HG02623 (cell line): ENCODE results near the gene DBET.
"Not testable (repeated sequence)": the region's sequence is repeated elsewhere in the genome, so short reads cannot be mapped to it uniquely, and the experiment has no call there.

ENCODE experiments used
- ATAC-seq: cut with Tn5 transposase; IDR thresholded peaks from one replicate; pipeline ENCODE4 v1.9.1; 2021; ENCODE audit warnings: moderate library complexity; ENCODE audit not compliant: unreplicated experiment

Gene DBET

DNA sequence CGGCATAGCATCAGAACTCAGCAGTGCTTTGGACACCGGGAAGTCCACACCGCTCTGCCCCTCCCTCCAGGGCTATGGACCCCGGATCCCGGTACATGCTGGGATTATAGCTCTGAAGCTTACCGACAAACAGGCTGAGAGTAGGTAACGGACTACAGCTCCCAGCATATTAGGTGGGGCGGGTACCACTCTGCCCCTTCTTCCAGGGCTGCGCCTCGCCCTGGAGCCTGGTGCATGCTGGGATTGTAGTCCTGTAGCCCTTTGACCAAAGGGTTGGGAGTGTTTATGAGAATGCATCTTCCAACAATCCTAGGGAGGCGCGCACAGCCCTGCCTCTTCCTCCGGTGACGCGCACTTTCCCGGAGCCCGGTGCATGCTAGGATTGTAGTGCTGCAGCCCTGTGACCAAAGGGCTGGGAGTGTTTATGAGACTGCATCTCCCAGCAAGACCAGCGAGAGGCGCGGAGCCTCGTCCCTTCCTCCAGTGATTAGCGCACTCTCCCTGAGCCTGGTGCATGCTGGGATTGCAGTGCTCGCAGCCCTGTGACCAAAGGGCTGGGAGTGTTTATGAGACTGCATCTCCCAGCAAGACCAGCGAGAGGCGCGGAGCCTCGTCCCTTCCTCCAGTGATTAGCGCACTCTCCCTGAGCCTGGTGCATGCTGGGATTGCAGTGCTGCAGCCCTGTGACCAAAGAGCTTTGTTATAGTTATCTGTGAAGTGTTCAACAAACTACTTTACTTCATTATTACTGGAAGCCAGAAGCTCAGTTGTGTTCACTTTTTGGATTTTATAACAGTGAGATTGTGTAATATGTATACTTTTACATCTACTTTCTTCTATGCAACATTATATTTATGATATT lies 14.7 kb upstream of the DBET start:
- not testable (repeated sequence) for ATAC-seq

DNA sequence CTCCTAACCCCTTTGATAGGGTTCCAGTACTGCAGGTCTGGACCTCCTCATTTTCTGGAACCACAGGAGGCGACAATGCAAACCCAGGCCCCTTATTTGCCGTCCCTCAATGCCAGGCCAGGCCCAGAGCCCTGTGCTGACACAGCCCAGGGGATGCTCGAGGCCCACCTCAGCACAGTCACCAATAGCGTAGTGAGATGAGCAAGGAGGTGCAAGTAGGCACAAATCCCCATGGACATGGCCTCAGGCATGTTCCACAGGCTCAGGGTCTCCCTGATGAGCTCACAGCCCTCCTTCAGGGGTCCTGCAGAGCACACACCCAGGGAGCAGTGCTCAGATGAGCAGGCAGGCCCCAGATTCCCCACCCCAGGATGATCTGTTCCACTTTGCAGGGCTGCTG lies 5.3 kb upstream of the DBET start:
- ATAC-seq = not testable (repeated sequence)

DNA sequence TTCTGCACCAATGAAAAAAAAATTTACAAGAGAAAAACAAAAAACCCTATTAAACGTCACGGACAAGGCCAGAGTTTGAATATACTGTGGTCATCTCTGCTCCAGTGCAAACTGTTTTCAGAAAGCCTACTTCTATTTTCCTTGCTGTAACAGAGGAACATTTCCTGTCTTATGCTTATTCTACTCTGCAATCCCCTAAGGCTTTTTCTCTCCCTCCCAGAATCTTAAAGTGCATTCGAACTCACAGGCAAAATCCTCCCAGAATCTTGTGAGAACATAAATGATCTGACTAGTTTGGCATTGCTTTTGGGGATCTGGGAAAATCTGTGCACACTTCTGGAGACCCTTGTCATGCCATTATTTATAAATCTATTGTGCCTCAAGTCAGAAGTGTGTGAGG lies 503 bp downstream of the DBET start:
- not testable (repeated sequence) for ATAC-seq

DNA sequence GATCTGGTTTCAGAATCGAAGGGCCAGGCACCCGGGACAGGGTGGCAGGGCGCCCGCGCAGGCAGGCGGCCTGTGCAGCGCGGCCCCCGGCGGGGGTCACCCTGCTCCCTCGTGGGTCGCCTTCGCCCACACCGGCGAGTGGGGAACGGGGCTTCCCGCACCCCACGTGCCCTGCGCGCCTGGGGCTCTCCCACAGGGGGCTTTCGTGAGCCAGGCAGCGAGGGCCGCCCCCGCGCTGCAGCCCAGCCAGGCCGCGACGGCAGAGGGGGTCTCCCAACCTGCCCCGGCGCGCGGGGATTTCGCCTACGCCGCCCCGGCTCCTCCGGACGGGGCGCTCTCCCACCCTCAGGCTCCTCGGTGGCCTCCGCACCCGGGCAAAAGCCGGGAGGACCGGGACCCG lies 4.0 kb downstream of the DBET start:
- ATAC-seq = not testable (repeated sequence)

DNA sequence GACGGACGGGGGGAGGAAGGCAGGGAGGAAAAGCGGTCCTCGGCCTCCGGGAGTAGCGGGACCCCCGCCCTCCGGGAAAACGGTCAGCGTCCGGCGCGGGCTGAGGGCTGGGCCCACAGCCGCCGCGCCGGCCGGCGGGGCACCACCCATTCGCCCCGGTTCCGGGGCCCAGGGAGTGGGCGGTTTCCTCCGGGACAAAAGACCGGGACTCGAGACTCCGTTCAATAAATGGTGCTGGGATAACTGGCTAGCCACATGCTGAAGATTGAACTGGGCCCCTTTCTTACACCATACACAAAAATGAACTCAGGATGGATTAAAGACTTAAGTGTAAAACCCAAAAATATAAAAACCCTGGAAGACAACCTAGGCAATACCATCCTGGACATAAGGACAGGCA lies 28.8 kb downstream of the DBET start:
- not testable (repeated sequence) for ATAC-seq

DNA sequence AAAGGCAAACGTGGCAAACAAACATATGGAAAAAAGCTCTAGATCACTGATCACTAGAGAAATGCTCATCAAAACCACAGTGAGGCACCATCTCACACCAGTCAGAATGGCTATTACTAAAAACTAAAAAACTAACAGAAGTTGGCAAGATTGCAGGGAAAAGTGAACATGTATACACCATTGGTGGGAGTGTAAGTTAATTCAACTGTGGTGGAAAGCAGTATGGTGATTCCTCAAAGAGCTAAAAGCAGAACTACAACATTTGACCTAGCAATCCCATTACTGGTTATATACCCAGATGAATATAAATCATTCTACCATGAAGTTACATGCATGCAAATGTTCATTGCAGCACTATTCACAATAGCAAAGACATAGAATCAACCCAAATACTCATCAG lies 29.7 kb downstream of the DBET start:
- ATAC-seq = not testable (repeated sequence)

DNA sequence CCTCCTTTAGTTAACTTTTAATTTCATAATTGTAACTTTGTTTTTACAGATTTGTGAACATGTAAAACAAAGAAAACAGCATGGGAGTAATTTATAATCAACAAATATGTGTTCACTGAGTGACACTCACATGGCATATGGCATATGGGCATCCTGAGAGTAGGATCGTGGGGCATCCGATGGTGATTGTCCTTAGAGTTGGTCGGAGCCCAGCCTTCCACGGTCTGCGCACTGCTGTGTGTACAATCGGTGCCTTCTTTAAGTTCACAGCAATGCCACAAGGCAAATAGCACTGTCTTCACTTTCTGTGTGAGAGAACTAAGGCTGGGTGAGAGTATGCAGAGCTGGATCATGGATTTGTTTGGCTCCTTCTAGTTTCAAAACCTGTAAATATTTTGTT lies 31.0 kb downstream of the DBET start:
- not testable (repeated sequence) for ATAC-seq

DNA sequence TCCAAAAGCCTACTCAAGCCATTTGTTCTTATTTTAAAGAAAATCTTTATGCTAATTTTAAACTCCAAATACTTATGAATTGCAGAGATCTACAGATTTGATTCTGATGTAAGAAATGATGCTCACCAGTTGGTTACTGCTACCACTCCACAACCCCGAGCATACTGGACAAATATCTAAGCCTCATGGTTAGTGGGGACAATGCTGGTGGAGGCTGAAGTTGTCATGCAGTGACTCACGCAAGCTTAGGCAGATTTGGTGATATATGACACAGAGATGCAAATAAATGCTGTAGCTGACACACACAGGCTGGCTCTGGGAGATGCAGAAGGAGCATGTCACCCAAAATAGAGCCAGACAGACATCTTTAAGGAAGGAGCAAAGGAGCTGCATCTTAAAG lies 35.3 kb downstream of the DBET start:
- not testable (repeated sequence) for ATAC-seq

DNA sequence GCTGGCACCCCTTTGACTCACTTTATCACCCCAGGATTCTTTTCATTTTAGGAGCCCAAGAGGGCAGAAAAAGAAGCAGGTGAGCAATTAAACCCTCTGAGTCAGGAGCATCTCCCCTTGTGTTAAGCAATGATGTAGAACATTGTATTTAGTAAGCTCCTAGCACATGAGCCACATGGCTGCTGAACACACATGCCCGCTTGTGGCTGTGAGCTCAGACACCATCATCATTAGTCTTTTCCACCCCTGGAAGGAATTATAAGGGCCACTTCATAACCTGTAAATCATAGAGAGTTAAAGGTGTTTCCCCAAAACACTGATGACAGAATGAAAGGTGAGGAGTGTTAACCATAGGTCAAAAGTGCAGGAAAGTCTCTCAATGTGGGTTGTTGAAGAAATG lies 37.2 kb downstream of the DBET start:
- not testable (repeated sequence) for ATAC-seq

DNA sequence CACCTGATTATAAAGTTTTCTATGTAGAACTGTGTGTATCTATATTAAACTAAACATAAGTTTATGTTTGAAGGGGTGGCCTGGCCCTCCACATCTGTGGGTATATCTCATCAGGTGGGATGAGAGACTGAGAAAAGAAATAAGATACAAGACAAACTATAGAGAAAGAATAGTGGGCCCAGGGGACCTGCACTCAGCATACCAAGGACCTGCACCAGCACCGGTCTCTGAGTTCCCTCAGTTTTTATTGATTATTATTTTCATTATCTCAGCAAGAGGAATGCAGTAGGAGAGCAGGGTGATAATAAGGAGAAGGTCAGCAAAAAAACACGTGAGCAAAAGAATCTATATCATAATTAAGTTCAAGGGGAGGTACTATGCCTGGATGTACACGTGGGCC lies 41.9 kb downstream of the DBET start:
- not testable (repeated sequence) for ATAC-seq

DNA sequence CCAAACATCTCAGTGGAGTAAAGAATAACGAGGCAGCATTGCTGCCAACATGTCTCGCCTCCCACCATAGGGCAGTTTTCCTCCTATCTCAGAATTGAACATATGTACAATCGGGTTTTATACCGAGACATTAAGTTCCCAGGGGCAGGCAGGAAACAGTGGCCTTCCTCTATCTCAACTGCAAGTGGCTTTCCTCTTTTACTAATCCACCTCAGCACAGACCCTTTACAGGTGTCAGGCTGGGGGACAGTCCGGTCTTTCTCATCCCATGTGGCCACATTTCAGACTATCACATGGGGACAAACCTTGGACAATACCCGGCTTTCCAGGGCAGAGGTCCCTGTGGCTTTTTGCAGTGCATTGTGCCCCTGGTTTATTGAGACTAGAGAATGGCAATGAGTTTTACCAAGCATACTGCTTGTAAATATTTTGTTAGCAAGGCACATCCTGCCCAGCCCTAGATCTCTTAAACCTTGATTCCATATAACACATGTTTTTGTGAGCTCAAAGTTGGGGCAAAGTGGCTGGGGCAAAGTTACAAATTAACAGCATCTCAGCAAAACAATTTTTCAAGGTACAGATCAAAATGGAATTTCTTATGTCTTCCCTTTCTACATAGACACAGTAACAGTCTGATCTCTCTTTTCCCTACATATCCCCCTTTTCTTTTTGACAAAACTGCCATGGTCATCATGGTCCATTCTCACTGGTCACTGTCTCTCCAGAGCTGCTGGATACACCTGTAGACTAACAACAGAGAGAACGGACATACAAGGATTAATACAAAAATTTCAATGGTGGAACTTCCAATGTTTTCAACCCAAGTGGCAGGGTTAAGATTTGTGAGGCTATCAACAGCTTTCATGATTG lies 42.5 kb downstream of the DBET start:
- not testable (repeated sequence) for ATAC-seq

DNA sequence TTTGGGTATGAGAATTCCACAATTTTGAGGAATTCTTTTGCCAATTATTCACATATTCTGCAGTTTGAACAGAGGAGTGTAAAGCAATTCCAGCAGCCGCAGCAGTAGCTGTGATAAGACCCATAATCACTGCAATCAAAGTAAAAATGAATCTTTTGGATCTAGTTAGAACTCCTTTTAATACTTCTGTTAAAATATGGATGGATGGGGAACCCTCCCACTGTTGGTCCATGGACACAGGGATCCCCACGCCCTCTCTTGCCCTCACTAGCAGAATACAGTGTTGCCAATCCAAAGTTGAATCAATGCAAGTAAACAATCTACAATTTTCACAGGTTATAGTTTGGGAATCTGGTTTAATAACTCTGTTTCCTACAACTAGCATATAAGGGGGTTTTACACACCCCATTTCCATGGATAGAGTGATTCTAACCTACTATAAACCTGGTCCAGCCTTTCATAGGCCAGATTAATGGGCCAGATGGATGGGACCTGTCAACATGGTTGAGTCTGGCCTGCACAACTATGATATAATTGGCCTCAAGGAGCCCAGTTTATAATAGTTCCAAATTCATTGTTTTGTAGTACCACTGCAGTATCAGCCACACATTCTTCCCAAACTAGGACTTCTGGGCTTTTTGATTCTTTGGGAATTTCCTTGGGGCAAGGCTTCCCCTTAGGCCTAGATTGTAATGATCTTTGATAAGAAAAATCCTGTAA lies 43.6 kb downstream of the DBET start:
- ATAC-seq = not testable (repeated sequence)

DNA sequence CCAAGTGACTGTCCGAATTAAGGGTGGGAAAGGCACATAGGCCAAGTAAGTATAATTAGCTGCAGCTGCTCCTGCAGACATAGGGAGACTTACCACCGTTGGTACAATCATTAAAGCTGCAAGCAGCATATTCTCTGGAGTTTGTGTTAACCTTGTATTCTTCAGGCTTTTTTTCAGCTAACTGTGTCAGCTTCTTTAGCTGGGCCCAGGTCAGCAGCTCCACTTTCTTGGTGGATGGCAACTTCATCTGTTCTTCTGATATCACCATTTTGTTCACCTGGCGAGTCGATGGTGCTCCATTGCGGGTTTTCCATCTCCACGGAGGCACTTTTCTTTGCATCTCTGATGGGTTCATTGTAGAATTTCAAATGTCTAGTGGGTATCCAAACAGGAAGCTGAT lies 44.5 kb downstream of the DBET start:
- ATAC-seq = not testable (repeated sequence)

DNA sequence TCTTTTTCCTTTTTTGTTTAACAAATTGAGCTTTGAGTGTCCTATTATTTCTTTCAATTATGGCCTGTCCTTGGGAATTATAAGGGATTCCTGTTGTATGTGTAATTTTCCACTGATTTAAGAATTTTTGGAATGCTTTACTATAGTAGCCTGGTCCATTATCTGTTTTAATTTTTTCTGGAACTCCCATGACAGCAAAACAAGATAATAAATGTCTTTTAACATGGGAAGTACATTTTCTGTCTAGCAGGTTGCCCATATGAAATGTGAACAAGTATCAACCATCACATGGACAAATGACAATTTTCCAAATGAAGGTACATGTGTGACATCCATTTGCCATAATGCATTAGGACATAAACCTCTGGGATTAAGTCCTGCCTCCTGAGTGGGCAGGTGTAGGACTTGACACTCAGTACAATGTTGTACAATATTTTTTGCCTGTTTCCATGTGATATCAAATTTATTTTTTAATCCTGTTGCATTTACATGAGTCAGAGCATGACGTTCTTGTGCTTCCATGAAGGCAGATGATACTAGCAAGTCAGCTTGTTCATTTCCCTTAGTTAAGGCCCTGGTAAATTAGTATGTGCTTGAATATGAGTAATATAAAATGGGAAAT lies 45.2 kb downstream of the DBET start:
- not testable (repeated sequence) for ATAC-seq

DNA sequence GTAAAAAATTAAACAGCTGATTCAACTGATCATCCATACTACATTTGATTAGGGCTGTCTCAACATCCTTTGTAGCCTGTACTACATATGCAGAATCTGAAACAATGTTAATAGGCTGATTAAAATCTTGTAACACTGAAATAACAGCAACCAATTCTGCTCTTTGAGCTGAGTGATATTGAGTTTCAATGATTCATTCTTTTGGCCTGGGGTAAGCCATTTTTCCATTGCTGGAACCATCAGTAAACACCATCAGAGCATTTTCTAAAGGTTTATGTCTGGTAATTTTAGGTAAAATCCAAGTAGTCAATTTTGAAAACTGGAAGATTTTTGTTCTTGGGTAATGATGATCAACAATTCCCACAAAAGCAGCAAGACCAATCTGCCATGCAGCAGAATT lies 45.7 kb downstream of the DBET start:
- not testable (repeated sequence) for ATAC-seq

DNA sequence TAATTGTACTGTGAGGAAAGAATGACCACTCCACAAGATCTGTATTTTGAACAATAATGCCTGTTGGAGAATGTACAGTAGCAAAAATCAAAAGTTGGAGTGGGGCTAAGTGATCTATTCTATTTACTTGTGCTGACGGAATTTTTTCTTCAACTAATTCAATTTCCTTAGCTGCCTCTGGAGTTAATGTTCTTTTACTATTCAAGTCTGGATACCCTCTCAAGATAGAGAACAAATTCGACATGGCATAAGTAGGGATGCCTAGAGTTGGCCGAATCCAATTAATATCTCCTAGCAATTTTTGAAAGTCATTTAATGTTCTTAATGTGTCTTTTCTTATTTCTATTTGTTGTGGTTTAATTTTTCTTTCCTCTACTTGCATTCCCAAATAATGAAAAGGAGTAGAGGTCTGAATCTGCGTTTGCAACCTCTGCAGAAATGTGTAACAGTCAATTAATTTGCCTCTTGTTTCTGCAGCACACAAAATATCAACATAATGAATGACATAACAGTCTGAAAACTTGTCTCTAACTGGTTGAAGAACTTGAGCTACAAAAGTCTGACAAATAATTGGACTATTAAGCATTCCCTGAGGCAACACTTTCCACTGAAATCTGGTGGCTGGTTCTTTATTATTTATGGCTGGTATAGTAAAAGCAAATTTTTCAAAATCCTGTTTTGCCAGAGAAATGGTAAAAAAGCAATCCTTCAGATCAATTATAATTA lies 46.4 kb downstream of the DBET start:
- ATAC-seq = not testable (repeated sequence)

DNA sequence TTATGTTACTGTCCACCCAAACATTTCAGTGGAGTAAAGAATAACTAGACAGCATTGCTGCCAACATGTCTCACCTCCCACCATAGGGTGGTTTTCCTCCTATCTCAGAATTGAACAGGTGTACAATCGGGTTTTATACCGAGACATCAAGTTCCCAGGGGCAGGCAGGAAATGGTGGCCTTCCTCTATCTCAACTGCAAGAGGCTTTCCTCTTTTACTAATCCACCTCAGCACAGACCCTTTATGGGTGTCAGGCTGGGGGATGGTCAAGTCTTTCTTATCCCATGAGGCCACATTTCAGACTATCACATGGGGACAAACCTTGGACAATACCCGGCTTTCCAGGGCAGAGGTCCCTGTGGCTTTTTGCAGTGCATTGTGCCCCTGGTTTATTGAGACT lies 48.6 kb downstream of the DBET start:
- not testable (repeated sequence) for ATAC-seq

DNA sequence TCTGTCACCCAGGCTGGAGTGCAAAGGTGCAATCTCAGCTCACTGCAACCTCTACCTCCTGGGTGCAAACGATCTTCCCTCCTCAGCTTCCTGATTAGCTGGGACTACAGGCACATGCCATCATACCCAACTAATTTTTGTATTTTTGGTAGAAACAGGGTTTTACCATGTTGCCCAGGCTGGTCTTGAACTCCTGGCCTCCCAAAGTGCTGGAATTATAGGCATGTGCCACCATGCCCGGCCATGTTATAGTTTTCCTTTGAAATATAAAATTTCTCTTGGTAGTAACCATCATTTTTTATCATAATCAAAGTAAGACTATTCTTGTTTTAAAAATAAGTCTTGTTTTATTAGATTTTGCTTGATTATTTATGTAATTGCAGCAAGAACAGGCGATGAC lies 50.7 kb downstream of the DBET start:
- ATAC-seq = not testable (repeated sequence)
